ENCODE results near the gene DNASE2. TPM values are rescaled to one million over a fixed set of nuclear protein-coding genes. Genes with fewer than 3 reads are reported as not detected.

DNASE2 gene
- total RNA-seq, 1 experiment from 2014 or later = 35.7 TPM

DNA sequence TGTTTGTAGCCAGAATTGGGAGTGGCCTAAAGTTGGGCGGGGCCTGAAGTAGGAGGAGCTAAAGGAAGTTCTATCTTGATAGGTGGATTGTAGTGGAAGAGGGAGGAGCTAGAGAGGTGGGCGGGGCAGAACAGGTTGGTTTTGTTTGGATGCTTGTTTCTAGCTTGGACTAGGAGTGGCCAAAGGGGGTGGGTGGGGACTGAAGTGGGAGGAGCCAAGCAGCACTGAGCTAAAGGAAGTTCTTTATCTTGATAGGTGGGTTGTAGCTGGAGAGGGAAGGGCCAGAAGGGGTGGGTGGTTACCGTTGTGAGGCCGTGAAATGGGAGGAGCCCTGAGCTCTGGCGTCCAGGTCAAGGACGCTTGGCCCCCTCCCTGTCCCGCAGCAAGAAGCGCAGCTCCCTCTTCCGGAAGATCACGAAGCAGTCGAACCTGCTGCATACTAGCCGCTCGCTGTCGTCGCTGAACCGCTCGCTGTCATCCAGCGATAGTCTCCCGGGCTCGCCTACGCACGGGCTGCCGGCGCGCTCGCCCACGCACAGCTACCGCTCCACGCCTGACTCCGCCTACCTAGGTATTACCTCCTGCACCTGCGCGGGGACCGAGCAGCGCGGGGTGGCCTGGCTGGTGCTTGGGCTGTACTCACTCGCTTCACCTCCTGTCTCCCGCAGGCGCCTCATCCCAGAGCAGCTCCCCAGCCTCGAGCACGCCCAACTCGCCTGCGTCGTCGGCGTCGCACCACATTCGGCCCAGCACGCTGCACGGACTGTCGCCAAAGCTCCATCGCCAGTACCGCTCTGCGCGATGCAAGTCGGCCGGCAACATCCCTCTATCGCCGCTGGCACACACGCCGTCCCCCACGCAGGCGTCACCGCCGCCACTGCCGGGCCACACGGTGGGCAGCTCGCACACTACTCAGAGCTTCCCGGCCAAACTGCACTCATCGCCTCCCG lies 8.0 kb downstream of the DNASE2 start:
- Mint-ChIP-seq H3K27me3 (ENCODE audit: low read depth) (peaks cover 30% of the 10 kb centered on the region), H3K36me3 (peaks cover 50% of the 10 kb centered on the region), H3K4me3 (peak overlapping the region; percentile 67), H3K9me3 (peaks cover 8% of the 10 kb centered on the region), H3K27ac (no peak overlapping the region), H3K4me1 (no peaks in the 10 kb centered on the region; the same call in 1 of the 2 replicates)
- ChIA-PET POLR2A (interaction anchor here (0.5 to 3.1 kb wide), 9 partner anchors 8 to 733 kb away, joined by 3 to 18 read pairs (median 4); partner anchors contain the start of genes DNASE2, GCDH, RNASEH2A and ZNF20), CTCF (interaction anchor here (0.5 to 2.4 kb wide), 27 partner anchors 8 to 323 kb away, joined by 3 to 49 read pairs (median 5); partner anchors contain the start of genes BEST2, GCDH, JUNB and SYCE2)
- TF ChIP-seq, protein P1, sequence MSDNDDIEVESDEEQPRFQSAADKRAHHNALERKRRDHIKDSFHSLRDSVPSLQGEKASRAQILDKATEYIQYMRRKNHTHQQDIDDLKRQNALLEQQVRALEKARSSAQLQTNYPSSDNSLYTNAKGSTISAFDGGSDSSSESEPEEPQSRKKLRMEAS (CRISPR knock-in tag; IDR thresholded peaks at IDR 0.05) = no peak
- TF ChIP-seq MXD4 (CRISPR knock-in tag; IDR thresholded peaks at IDR 0.05; ENCODE audit: borderline replicate concordance) (no peak), CDX4 (CRISPR knock-in tag; IDR thresholded peaks at IDR 0.05; ENCODE audit: borderline replicate concordance) (no peak), KAT7 (CRISPR knock-in tag; IDR thresholded peaks at IDR 0.05; ENCODE audit: borderline replicate concordance) (no peak), GABPB1 (CRISPR knock-in tag; IDR thresholded peaks at IDR 0.05) (no peak), E2F5 (CRISPR knock-in tag; IDR thresholded peaks at IDR 0.05) (no peak), TEAD4 (CRISPR knock-in tag; IDR thresholded peaks at IDR 0.05) (no peak), AR (CRISPR knock-in tag; IDR thresholded peaks at IDR 0.05) (no peak), GRHL2 (CRISPR knock-in tag; IDR thresholded peaks at IDR 0.05; ENCODE audit: insufficient replicate concordance, severe bottlenecking) (no peak), SMAD3 (CRISPR knock-in tag; IDR thresholded peaks at IDR 0.05; ENCODE audit: borderline replicate concordance) (no peak)
- TF ChIP-seq, protein P2, sequence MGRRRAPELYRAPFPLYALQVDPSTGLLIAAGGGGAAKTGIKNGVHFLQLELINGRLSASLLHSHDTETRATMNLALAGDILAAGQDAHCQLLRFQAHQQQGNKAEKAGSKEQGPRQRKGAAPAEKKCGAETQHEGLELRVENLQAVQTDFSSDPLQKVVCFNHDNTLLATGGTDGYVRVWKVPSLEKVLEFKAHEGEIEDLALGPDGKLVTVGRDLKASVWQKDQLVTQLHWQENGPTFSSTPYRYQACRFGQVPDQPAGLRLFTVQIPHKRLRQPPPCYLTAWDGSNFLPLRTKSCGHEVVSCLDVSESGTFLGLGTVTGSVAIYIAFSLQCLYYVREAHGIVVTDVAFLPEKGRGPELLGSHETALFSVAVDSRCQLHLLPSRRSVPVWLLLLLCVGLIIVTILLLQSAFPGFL (CRISPR knock-in tag; IDR thresholded peaks at IDR 0.05; ENCODE audit: borderline replicate concordance) = no peak
- peak; percentile 89 for DNase-seq (ENCODE audit: low spot score)
- ATAC-seq = peak; percentile 86

DNA sequence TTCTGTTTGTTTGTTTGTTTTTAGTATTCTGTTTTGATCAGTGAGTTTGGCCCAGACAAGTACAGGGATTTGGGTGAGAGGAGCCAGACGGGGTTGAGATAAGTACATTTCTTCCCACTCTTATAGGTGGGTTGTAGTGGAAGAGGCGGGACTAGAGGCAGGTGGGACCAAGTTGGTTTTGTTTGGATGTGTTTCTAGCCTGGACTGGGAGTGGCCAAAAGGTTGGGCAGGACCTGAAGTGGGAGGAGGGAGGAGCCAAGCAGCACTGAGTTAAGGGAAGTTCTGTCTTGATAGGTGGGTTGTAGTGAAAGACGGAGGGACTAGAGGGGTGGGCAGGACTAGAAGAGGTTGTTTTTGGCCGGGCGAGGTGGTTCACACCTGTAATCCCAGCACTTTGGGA lies 9.0 kb downstream of the DNASE2 start:
- no peak for DNase-seq (ENCODE audit: low spot score)
- Mint-ChIP-seq H3K27me3 (ENCODE audit: low read depth) (peaks cover 30% of the 10 kb centered on the region), H3K27ac (peak overlapping the region; percentile 47; the same call in 1 of the 2 replicates), H3K36me3 (peaks cover 46% of the 10 kb centered on the region), H3K9me3 (peaks cover 8% of the 10 kb centered on the region), H3K4me1 (peaks cover under 1% of the 10 kb centered on the region; the same call in 1 of the 2 replicates), H3K4me3 (no peak overlapping the region)
- ChIA-PET POLR2A (interaction anchor here (1.2 to 3.1 kb wide), 3 partner anchors 9 to 66 kb away, joined by 4 to 18 read pairs (median 8); partner anchors contain the start of genes DNASE2 and RNASEH2A), CTCF (interaction anchor here (0.6 to 2.5 kb wide), 11 partner anchors 13 to 324 kb away, joined by 3 to 49 read pairs (median 8); partner anchors contain the start of genes BEST2, GCDH and SYCE2)
- ATAC-seq = no peak
- TF ChIP-seq TEAD1 (CRISPR knock-in tag; IDR thresholded peaks at IDR 0.05) (no peak), AR (CRISPR knock-in tag; IDR thresholded peaks at IDR 0.05) (no peak), IRF2 (CRISPR knock-in tag; IDR thresholded peaks at IDR 0.05; ENCODE audit: borderline replicate concordance, low read depth) (no peak), JAZF1 (CRISPR knock-in tag; IDR thresholded peaks at IDR 0.05) (no peak), JUN (CRISPR knock-in tag; IDR thresholded peaks at IDR 0.05) (no peak), ZNF396 (CRISPR knock-in tag; IDR thresholded peaks at IDR 0.05; ENCODE audit: borderline replicate concordance) (no peak)
- TF ChIP-seq, protein P1 (CRISPR knock-in tag; IDR thresholded peaks at IDR 0.05) = no peak
- TF ChIP-seq, protein P3, sequence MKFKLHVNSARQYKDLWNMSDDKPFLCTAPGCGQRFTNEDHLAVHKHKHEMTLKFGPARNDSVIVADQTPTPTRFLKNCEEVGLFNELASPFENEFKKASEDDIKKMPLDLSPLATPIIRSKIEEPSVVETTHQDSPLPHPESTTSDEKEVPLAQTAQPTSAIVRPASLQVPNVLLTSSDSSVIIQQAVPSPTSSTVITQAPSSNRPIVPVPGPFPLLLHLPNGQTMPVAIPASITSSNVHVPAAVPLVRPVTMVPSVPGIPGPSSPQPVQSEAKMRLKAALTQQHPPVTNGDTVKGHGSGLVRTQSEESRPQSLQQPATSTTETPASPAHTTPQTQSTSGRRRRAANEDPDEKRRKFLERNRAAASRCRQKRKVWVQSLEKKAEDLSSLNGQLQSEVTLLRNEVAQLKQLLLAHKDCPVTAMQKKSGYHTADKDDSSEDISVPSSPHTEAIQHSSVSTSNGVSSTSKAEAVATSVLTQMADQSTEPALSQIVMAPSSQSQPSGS (CRISPR knock-in tag; IDR thresholded peaks at IDR 0.05; ENCODE audit: borderline replicate concordance, low read depth) = no peak
